ENCODE measurements around the gene DEFB114. TPM values are rescaled to one million over a fixed set of nuclear protein-coding genes. Genes with fewer than 3 reads are reported as not detected.

Gene DEFB114
- polyA plus RNA-seq, 3 donors: not detected

DNA sequence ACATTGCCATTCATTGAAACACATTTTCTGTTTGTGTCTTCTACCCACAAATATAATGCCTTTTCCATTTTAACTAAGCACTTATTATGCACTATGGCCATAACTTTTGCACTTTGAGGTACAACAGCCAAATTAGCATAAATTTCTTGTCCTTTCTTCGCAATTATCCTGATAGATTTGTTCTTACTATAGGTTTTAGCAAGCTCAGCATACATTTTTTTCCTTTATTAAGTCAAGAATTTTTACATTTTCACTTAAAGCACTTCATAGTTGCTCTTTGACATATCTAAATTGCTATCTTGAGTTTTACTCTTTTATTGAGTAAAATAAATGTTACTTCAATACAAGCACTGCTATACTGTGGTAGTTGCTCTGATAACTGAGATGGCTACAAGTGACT is 5.8 kb downstream of the DEFB114 start:
- intact Hi-C loops (cut with micrococcal nuclease): no loop called here
- H3K9me3 ChIP-seq (replicated peaks in 1 of 2; ENCODE audit: control insufficient read depth in 1 of 2, insufficient read depth in 1 of 2, low read length in 2 of 2): peaks cover 0 to 3% of the 10 kb centered on the region in 2 donors
- no peaks in the 10 kb centered on the region for H3K4me1 Mint-ChIP-seq
- H3K4me2 ChIP-seq (replicated peaks; ENCODE audit: extremely low read depth, low read length, poor library complexity, severe bottlenecking): no peak overlapping the region
- no peak for TF ChIP-seq CTCF (IDR thresholded peaks at IDR 0.05)
- peaks cover 0 to 5% (median 0%) of the 10 kb centered on the region in 7 donors for H3K9me3 Mint-ChIP-seq
- no peak for DNase-seq
- H3K27ac Mint-ChIP-seq: no peak overlapping the region
- H3K4me1 ChIP-seq (ENCODE audit: control insufficient read depth in 1 of 2, insufficient read depth in 2 of 2, low read length in 2 of 2): no peaks in the 10 kb centered on the region
- H4K20me1 ChIP-seq (ENCODE audit: insufficient read depth, low read length): no peaks in the 10 kb centered on the region
- no peak overlapping the region for H3K27ac ChIP-seq (ENCODE audit: low read depth in 1 of 2, low read length in 2 of 2)
- no peak overlapping the region for H3K4me3 Mint-ChIP-seq
- no peaks in the 10 kb centered on the region for H3K79me2 ChIP-seq (ENCODE audit: insufficient read depth, low read length)
- no peak overlapping the region for H3K9ac ChIP-seq (ENCODE audit: insufficient read depth, low read length, poor library complexity, severe bottlenecking)
- no CpG with 5 or more reads among the region's 1 CpG for WGBS (ENCODE audit: insufficient coverage)
- H3K36me3 ChIP-seq (replicated peaks in 1 of 2; ENCODE audit: control insufficient read depth in 1 of 2, insufficient read depth in 2 of 2, low read length in 2 of 2): no peaks in the 10 kb centered on the region
- H2AFZ ChIP-seq (ENCODE audit: insufficient read depth, low read depth, low read length, poor library complexity, severe bottlenecking): no peak overlapping the region
- H3K27me3 ChIP-seq (ENCODE audit: control insufficient read depth in 2 of 2, insufficient read depth in 2 of 2, low read length in 2 of 2): no peaks in the 10 kb centered on the region
- H3K4me3 ChIP-seq (replicated peaks in 1 of 3; ENCODE audit: low read depth in 2 of 3, low read length in 3 of 3): no peak overlapping the region
- no peaks in the 10 kb centered on the region for H3K27me3 Mint-ChIP-seq (ENCODE audit: low read depth in 3 of 3)
- no peaks in the 10 kb centered on the region for H3K36me3 Mint-ChIP-seq

GRCh38 chr6:49955847-49956246 is 8.1 kb downstream of the DEFB114 start:
- H3K4me3 Mint-ChIP-seq: no peak overlapping the region
- no peak for DNase-seq
- TF ChIP-seq CTCF (IDR thresholded peaks at IDR 0.05): no peak
- Histone ChIP-seq H3K4me3 (replicated peaks in 1 of 3; ENCODE audit: low read depth in 2 of 3, low read length in 3 of 3) (no peak overlapping the region), H3K27me3 (ENCODE audit: control insufficient read depth in 2 of 2, insufficient read depth in 2 of 2, low read length in 2 of 2) (no peaks in the 10 kb centered on the region), H3K36me3 (replicated peaks in 1 of 2; ENCODE audit: control insufficient read depth in 1 of 2, insufficient read depth in 2 of 2, low read length in 2 of 2) (no peaks in the 10 kb centered on the region), H2AFZ (ENCODE audit: insufficient read depth, low read depth, low read length, poor library complexity, severe bottlenecking) (no peak overlapping the region), H3K4me2 (replicated peaks; ENCODE audit: extremely low read depth, low read length, poor library complexity, severe bottlenecking) (no peak overlapping the region), H3K9me3 (replicated peaks in 1 of 2; ENCODE audit: control insufficient read depth in 1 of 2, insufficient read depth in 1 of 2, low read length in 2 of 2) (peaks cover 0 to 3% of the 10 kb centered on the region in 2 donors), H3K79me2 (ENCODE audit: insufficient read depth, low read length) (no peaks in the 10 kb centered on the region), H3K9ac (ENCODE audit: insufficient read depth, low read length, poor library complexity, severe bottlenecking) (no peak overlapping the region), H3K4me1 (ENCODE audit: control insufficient read depth in 1 of 2, insufficient read depth in 2 of 2, low read length in 2 of 2) (no peaks in the 10 kb centered on the region), H4K20me1 (ENCODE audit: insufficient read depth, low read length) (no peaks in the 10 kb centered on the region), H3K27ac (ENCODE audit: low read depth in 1 of 2, low read length in 2 of 2) (no peak overlapping the region)
- H3K27ac Mint-ChIP-seq: no peak overlapping the region
- H3K4me1 Mint-ChIP-seq: no peaks in the 10 kb centered on the region
- intact Hi-C loops (cut with micrococcal nuclease): no loop called here
- no peaks in the 10 kb centered on the region for H3K36me3 Mint-ChIP-seq
- peaks cover 0 to 6% (median 0%) of the 10 kb centered on the region in 7 donors for H3K9me3 Mint-ChIP-seq
- H3K27me3 Mint-ChIP-seq (ENCODE audit: low read depth in 3 of 3): no peaks in the 10 kb centered on the region
